Left ventricle myocardium superior (tissue), 1 donor: ENCODE data around the gene MAD1L1. TPM values are rescaled to one million over a fixed set of nuclear protein-coding genes. Genes with fewer than 3 reads are reported as not detected.
"Not testable (repeated sequence)": the region's sequence is repeated elsewhere in the genome, so short reads cannot be mapped to it uniquely, and the experiment has no call there.

Source experiments
- ATAC-seq: fragments of 200-7000 bp; cut with Tn5 transposase; one replicate; pipeline ENCODE4 v1.9.1; 2020; ENCODE audit warnings: mild to moderate bottlenecking, moderate library complexity
- DNase-seq: peaks from one replicate; pipeline ENCODE4 v3.0.0-alpha.2; 2020
- intact Hi-C: fragments of 100-400 bp; cut with micrococcal nuclease; formaldehyde crosslinking; loops from one replicate; pipeline ENCODE4 v1.11.0; 2022
- total RNA-seq: library from RNA; stranded (reverse); fragmentation: NEBNext Ultra II Directional; extraction: Animal tissue kit (Norgen Biotek cat#: 25700); gene quantifications from one replicate; pipeline ENCODE4 v1.2.1, GENCODE V29; 2021
- donor health status: DM: no; HTN: yes; CAD: no; lungs with severe emphysema.

MAD1L1 gene
- total RNA-seq, 1 donor from 2014 or later: 19.1 TPM

DNA sequence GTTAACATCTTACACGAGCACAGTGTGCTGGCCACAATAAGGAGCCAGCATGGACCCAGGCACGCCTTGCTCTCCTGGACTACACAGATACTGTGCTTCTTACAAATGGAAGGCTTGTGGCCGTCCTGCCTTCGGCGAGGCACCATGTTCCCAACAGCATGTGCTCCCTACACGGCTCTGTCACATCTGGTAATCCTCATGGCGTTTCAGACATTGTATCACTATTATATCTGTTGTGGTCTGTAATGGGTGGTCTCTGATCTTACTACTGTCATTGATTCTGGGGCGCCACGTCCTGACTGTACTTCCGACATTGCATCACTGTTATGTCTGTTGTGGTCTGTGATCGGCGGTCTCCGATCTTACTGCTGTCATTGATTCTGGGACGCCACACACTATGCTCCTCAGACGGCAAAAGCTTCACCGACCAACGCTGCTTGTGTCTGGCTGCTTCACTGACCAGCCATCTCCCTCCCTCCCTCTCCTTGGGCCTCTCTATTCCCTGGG lies 195.4 kb downstream of the MAD1L1 start:
- DNase-seq (peak; percentile 23), ATAC-seq (peak; percentile 30)
- intact Hi-C loops: no loop called here

DNA sequence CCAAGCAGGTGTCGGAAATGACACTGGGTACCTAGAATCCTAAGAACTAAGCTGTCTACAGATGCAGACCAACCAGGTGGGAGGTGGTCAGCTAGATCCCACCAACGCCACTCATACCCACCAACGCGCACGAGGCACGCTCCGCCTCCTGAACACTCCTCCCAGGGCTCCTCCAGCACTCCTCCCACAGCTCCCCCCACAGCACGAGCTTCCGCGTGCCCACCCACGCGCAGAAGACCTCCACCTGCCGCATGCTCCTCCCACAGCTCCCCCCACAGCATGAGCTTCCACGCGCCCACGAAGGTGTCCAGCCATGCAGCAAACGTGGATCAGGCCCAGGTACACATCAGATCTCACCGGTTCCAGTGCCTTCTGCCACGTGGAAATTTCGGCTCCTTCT lies 196.0 kb downstream of the MAD1L1 start:
- ATAC-seq: no peak
- intact Hi-C loops: no loop called here
- DNase-seq: peak; percentile 13

DNA sequence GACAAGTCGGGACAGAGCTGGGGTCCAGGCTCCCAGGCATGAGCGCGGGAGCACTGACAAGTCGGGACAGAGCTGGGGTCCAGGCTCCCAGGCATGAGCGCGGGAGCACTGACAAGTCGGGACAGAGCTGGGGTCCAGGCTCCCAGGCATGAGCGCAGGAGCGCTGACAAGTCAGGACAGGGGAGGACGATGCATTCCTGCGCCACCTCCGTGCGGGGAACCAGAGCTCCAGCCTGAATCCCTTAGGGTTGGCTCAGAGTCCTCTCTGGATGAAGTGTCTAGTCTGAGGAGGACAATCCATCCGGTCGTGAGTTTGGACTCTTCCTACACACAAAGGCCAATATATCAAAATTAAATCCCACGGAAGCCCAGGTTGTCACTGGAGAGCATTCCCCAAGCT lies 196.5 kb downstream of the MAD1L1 start:
- DNase-seq: peak; percentile 8
- intact Hi-C loops, ATAC-seq: not testable (repeated sequence)

DNA sequence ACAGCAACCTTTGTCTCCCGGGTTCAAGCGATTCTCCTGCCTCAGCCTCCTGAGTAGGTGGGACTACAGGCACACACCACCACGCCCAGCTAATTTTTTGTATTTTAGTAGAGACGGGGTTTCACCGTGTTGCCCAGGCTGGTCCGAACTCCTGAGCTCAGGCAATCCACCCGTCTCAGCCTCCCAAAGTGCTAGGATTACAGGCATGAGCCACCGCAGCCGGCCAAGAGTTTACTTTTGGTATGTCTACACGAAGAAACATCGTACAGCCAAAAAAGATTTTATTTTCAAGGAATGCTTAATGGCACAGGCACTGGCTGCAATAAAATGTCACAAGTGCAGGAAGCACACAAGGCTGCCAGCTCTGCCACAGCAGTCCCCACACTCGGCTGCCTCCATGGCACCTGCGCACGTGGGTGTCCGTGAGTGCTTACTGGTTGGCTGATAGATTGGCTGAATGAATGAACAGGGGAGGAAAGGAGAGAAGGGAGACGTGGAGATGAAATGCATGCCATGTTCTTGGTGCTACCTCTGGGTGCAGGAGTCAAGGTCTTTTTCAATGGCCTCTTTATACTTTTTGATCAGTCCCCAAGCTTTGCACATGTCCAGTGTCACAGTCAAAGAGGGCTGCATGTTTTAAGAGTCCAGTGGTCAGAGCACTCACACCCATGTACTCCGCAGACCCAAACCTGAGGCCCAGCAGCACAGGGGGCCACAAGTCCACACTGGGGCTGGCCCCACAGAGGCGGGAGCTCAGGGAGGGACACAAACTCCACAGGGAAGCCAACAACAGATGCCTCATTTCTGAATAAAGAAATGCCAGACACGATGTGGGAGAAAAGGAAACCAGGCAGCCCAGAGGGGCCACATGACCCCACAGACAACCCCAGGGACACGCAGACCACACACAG lies 198.2 kb downstream of the MAD1L1 start:
- intact Hi-C loops: no loop called here
- DNase-seq (peak; percentile 15), ATAC-seq (no peak)

DNA sequence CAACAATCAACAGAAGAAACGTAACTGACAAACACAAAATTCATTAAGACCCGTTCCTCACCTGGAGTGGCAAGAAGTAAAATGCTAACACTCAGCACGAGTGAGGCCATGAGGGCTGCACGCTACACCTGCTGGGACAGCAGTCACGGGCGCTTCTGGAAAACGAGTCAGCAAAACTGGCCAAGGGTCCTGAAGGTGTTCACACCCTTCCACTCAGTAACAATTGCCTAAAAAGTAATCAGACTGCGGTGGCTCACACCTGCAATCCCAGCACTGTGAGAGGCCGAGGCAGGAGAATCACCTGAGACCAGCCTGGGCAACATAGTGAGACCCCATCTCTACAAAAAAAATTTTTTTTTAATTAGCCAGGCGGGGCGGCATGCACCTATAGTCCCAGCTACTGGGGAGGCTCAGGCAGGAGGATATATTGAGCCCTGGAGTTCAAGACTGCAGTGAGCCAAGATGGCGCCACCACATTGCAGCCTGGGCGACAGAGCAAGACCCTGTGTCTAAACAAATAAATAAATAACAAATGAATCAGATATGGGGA lies 199.1 kb downstream of the MAD1L1 start:
- DNase-seq: peak; percentile 2
- no peak for ATAC-seq
- intact Hi-C loops: no loop called here

DNA sequence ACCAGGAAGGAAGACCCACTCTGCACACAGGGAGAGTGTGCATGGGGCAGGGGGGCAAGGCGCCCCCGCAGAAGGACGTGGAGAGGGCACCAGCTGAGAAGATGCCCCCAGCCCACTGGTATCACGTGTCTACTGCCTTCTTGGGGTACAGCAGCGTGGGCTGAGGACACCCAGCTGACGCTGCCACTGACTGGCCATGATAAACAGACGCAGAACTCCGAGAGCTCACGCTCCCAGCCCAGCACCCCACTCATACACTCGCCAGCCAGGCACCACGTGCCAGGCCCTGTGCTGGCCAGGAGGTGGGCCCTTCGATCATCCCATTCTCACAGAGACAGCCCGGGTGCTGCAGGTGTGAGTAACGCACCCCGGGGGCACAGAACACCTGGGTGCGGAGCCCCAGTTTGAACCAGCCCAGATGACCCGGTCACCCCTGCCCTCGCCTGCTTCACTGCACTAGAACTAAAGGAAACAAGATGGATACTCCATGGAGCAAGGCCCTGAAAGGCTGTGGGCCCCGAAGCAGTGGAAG lies 199.8 kb downstream of the MAD1L1 start:
- intact Hi-C loops: no loop called here
- ATAC-seq (no peak), DNase-seq (peak; percentile 27)

DNA sequence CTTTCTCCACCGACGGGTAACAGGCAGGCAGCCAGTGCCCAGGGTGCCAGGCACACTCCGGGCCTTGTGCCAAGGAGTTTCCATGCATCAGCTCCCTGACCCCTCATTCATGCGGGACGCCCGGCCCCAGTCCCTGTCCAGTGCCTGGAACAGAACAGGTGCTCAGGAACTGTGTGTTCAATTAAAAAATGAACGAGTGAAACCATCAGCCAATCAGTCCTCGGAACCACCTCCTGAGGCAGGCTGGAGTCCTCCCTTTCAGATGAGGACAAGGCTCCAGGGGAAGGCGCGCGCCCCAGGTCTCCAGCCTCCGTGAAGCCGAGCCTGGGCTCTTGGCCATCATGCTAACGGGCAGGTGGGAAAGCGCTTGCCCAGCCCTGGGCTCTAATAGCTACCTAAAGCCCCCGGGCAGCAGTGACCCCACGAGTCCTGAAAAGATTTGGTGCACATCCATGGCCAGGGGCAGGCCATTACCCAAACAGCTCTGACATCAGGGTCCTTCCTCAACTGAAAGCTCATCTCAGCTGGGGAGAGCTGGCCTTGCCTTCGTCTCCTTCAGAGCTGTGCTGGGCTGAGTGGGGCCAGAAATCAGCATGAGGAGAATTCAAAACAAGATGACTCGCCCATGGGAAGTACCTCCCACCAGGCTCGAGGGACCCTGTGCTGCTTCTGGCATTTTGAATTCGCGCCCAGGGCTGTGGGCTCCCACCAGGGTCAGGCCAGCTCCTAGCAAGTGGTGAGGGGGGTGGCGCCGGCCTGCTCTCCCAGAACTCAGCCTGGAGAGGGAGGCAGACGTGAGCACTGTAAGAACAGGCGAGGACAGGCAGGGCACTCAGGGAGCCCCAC lies 200.5 kb downstream of the MAD1L1 start:
- peak; percentile 95 for ATAC-seq
- DNase-seq: peak; percentile 76
- intact Hi-C loops: no loop called here

DNA sequence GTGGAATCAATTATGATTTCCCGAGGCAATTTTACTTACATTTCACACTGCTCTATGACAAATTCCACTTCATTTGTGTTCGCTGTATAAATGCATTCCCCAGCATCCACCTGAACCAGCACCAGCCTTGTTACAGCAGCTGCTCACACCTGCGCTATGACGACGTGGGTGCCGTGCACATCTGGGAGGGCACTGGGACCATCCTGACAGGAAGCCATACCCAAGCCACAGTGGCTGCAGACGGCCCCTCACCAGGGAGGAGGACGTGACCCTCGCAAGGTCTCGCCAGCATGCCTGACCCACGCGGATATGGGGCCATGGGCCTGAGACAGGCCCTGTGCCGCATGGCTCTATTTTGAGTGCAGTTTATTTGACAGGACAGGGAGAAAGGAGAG lies 201.3 kb downstream of the MAD1L1 start:
- DNase-seq: peak; percentile 17
- intact Hi-C loops: no loop called here
- ATAC-seq: peak; percentile 9

DNA sequence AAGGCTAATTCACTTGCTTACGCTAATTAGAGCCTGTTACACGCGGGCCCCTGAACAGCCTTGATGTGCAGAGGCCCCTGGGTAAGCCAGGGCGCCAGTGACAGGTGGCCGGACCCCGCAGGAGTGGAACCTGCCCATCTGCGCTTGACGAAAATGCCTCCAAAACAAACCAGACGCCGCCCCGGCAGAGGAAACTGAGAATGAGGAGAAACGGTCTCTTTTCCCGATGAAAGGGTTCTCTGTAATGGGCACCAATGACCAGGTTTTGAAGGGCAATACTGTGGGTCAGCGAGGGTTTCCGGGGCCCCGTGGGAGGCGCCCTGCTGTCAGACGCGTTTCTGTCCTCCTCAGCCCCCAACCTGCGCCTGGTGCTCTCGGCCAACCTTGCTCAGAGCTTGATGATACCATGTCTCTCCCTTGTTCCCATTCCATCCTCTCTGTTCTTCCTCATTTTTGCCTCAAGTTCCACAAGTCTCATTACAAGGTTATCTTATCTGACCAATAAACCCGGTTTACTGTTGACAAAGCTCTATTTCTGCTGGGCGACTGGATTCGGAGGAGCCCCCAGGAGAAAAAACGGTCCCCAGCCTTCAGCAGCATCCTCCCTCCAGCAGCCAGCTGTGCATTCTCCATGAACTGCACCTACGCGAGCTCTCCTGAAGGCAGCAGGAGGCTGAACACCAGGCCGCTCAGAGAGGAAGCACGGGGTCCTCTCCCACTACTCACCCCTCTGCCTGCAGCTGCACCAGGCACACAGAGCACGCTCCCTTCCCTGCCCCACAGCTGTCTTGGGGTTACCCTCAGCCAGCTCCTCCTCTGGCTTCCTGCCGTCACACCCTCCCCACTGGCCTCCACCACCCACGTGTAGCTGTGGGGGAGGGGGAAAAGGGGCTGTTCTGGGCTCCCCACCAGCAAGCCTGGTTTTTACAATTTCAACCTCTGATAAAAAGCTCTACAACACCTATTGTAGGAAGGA lies 202.0 kb downstream of the MAD1L1 start:
- intact Hi-C loops: no loop called here
- DNase-seq: peak; percentile 25
- ATAC-seq: peak; percentile 11

DNA sequence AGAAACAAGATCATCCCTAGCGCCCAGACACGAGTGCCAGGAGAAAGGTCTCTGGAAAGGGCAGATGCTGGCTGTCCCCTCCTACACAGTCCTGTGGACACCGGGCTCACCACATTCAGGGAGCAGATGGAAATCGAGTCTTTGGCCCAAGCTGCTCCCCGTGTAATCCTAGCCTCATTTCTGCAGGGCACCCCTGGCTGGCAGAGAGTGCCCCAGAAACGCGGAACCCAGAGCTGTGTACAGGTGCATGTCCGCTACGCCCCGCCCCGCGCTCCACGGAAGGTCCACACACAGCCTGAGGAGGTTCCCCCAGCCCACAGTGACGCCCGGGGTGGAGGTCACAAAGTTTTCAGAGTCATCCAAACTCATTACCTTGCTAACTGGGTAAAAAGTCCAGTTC lies 202.8 kb downstream of the MAD1L1 start:
- peak; percentile 18 for DNase-seq
- intact Hi-C loops: no loop called here

DNA sequence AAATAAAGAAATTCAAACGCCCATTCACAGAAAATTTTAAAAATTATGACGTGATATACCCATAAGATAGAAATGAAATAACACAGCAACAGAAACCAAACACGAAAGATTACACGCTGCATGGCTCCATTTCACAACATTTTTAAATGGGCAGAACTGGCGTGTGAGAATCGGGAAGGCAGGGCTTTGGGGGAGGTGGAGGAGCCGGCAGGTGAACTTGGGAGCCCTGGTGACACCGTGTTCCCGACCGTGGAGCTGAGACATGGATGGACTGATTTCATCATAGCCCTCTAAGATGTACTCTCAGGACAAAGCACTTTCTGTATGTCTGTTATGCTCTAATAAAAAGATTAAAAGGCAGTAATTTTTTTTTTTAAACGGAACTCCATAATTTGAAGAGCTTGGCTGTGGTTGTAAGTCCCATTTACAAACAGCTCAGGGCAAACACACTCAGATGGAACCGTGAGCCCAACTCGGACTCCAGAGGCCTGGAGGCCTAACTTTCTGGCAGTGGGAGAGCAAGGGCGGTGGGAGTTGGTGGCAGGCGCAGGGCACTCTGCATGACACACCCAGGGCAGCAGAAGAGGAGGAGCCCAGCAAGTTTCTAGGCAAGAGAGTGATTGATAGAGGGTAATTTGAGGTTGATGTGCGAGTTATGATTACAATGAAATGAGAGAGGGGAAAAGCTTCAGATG lies 203.4 kb downstream of the MAD1L1 start:
- ATAC-seq: no peak
- intact Hi-C loops: no loop called here
- peak; percentile 6 for DNase-seq

More for the DNA sequence above, 202.8 kb downstream of the MAD1L1 start:
- no peak for ATAC-seq

DNA sequence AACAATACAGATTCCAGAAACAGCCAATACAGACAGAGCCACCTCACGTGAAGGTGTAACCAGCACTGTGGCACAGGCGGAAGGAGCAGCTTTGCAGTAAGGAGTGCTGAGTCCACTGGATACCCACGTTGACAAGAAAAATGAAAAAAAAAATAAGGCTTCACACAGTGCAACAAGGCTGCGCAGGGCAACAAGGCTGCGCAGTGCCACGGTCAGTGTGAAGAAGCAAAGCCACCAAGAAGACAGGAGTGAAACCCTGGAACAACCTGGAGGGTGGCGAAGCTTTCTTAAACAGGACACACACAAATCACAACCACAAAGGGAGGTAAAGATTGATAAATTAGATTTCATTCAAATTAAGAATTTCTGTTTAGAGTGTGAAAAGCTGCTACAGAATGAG lies 204.0 kb downstream of the MAD1L1 start:
- ATAC-seq (no peak), DNase-seq (no peak)
- intact Hi-C loops: no loop called here

DNA sequence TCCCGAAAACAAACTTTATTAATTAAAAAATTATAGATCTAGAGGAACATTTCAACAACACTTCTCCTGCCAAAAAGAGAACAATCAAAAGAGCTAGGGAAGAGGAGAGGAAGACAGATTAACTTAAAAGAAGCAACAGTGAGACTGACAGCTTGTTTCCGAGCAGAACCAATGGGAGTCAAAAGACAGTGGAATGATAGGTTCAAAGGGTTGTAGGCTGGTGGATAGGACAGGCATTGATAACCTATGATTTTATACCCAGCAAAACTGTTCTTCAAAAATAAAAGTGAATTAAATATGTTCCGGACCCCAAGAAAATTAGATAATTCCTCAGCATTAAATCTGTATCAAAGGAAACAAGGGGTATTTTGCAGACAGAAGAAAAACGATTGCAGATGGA lies 207.6 kb downstream of the MAD1L1 start:
- DNase-seq: no peak
- ATAC-seq: no peak
- intact Hi-C loops: no loop called here

DNA sequence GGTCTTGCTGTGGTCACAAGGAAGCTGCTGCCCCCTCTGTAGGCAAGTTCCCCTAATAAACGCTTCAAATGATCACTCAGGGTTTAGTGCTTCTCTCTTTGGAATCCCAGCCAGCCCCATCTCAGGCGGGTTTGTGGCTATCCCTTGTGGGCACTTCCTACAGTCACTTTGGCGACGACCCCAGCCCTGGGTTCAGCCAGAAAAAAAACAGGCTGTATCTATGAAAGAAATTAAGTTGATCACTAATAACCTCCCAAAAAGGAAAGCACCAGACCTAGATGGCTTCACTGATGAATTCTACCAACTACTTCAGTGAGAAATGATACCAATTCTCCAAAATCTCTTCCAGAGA lies 208.2 kb downstream of the MAD1L1 start:
- intact Hi-C loops: no loop called here
- ATAC-seq (no peak), DNase-seq (peak; percentile 22)

DNA sequence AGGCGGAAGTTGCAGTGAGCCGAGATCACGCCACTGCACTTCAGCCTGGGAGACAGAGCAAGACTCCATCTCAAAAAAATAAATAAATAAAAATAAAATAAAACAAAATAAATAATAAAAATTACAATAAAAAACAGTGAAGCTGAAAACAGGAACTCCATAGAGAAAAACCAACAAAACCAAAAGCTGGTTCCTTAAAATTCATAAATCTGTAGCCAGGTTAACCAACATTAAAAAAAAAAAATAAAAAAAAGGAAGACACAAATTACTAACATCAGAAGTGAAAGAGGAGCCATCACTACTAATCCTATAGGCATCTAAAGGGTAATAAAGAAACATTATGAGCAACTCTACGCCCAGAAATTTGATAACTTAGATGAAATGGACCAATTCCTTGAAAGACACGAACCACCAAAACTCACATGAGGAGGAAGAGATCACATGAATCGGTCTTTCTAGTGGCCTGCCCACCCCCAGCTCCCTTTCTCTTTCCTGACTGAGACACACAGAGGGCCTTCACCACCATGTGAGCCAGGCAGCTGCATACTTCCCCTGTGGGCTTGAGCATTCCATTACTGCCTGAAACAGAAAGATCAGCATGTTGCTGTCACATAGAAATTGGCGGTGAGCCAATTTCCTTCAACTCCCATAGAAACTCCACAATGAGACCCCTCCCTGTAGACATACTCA lies 208.7 kb downstream of the MAD1L1 start:
- ATAC-seq: no peak
- DNase-seq: peak; percentile 29
- intact Hi-C loops: no loop called here

DNA sequence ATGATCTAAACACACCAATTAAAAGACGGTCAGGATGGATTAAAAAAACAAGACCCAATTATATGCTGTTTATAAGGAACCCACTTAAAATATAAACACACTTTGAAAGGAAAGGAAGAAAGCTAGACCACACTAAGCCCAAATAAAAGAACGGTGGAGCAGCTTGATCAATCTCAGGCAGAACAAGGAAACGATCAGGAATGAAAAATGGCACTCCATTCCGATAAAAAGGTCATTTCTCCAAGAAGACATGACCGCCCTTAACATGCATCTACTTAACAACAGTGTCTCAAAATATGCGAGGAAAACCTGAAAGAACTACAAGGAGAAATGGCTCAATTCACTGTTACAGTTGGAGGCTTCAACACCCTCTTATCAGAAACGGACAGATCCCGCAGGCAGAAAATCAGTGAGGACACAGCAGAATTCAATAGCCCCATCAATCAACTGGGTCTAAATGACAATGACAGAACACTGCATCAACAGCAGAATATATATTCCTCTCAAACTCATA lies 210.0 kb downstream of the MAD1L1 start:
- no peak for DNase-seq
- intact Hi-C loops: no loop called here
- no peak for ATAC-seq

DNA sequence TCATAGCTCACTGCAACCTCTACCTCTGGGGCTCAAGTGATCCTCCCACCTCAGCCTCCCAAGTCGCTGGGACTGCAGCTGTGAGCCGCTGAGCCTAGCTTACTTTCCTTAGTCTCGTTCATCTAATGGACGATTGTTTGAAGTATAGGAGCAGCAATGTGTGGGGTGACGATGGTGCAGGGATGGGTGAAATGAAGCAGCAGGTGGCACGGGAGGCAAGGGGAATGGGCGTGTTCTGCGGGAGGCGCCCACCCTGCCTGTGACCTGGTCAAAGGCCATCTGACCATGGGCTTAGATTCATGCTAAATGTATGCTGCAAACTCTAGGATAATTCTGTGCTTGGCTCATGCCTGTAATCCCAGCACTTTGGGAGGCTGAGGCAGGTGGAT lies 210.7 kb downstream of the MAD1L1 start:
- DNase-seq: no peak
- intact Hi-C loops: no loop called here
- ATAC-seq: no peak
